ENCODE measurements around the gene PNLDC1.
"Not testable (repeated sequence)": the region's sequence is repeated elsewhere in the genome, so short reads cannot be mapped to it uniquely, and the experiment has no call there.

PNLDC1 gene

GRCh38 chr6:159790149-159790955, 9.7 kb upstream of the PNLDC1 start, which contains the start of gene MRPL18:
Gene MRPL18, plus strand, starts transcription at chr6:159790467. Its CDS starts 121 bp downstream, at chr6:159790588.
- no peaks in the 10 kb centered on the region for H3K9me2 ChIP-seq (replicated peaks; ENCODE audit: low read depth, low read length)
- no peaks in the 10 kb centered on the region for H3K9me3 ChIP-seq (ENCODE audit: insufficient read depth, low read depth, low read length)
- H2AFZ ChIP-seq (ENCODE audit: low read length): peak within 1 kb of the TSS; percentile 87
- H3K9ac ChIP-seq (ENCODE audit: low read depth, low read length, poor library complexity, severe bottlenecking): peak within 1 kb of the TSS; percentile 96
- peaks cover 84% of the 10 kb centered on the region for H3K79me2 ChIP-seq (ENCODE audit: insufficient read depth, low read length)
- peak within 1 kb of the TSS; percentile 99 for H3K4me2 ChIP-seq (ENCODE audit: low read depth, low read length, poor library complexity, severe bottlenecking)
- H3K4me1 ChIP-seq (ENCODE audit: insufficient read depth, low read length, poor library complexity, severe bottlenecking): peaks cover 48% of the 10 kb centered on the region
- peaks cover 73% of the 10 kb centered on the region for H4K20me1 ChIP-seq (ENCODE audit: insufficient read depth, low read length, poor library complexity, severe bottlenecking)
- H3K27me3 ChIP-seq (ENCODE audit: insufficient read depth, low read length, poor library complexity, severe bottlenecking): no peaks in the 10 kb centered on the region
- H3K4me3 ChIP-seq (ENCODE audit: low read length, poor library complexity, severe bottlenecking): peak within 1 kb of the TSS; percentile 97
- no peak for TF ChIP-seq CTCF (conservative IDR thresholded peaks at IDR 0.05; ENCODE audit: low read length)
- TF ChIP-seq EZH2phosphoT487 (IDR thresholded peaks at IDR 0.05; ENCODE audit: borderline replicate concordance): no peak
- peaks cover 24% of the 10 kb centered on the region for H3K36me3 ChIP-seq (ENCODE audit: insufficient read depth, low read length)
- no peaks in the 10 kb centered on the region for H3F3A ChIP-seq (ENCODE audit: low read depth)

GRCh38 chr6:159790956-159791598, 9.0 kb upstream of the PNLDC1 start:
- Histone ChIP-seq H3K4me1 (ENCODE audit: insufficient read depth, low read length, poor library complexity, severe bottlenecking) (peaks cover 41% of the 10 kb centered on the region), H3K9me2 (replicated peaks; ENCODE audit: low read depth, low read length) (no peaks in the 10 kb centered on the region), H3K9me3 (ENCODE audit: insufficient read depth, low read depth, low read length) (no peaks in the 10 kb centered on the region), H3F3A (ENCODE audit: low read depth) (no peaks in the 10 kb centered on the region), H3K4me2 (ENCODE audit: low read depth, low read length, poor library complexity, severe bottlenecking) (peak overlapping the region; percentile 99), H4K20me1 (ENCODE audit: insufficient read depth, low read length, poor library complexity, severe bottlenecking) (peaks cover 66% of the 10 kb centered on the region), H2AFZ (ENCODE audit: low read length) (peak overlapping the region; percentile 81), H3K27me3 (ENCODE audit: insufficient read depth, low read length, poor library complexity, severe bottlenecking) (no peaks in the 10 kb centered on the region), H3K79me2 (ENCODE audit: insufficient read depth, low read length) (peaks cover 81% of the 10 kb centered on the region), H3K36me3 (ENCODE audit: insufficient read depth, low read length) (peaks cover 17% of the 10 kb centered on the region), H3K4me3 (ENCODE audit: low read length, poor library complexity, severe bottlenecking) (peak overlapping the region; percentile 97), H3K9ac (ENCODE audit: low read depth, low read length, poor library complexity, severe bottlenecking) (peak overlapping the region; percentile 96)
- TF ChIP-seq CTCF (conservative IDR thresholded peaks at IDR 0.05; ENCODE audit: low read length): no peak
- no peak for TF ChIP-seq EZH2phosphoT487 (IDR thresholded peaks at IDR 0.05; ENCODE audit: borderline replicate concordance)

- not testable (repeated sequence) for H3K9me3 ChIP-seq (ENCODE audit: insufficient read depth, low read depth, low read length); H3F3A ChIP-seq (ENCODE audit: low read depth); H2AFZ ChIP-seq (ENCODE audit: low read length); H3K4me3 ChIP-seq (ENCODE audit: low read length, poor library complexity, severe bottlenecking); H3K4me2 ChIP-seq (ENCODE audit: low read depth, low read length, poor library complexity, severe bottlenecking); H3K9ac ChIP-seq (ENCODE audit: low read depth, low read length, poor library complexity, severe bottlenecking); H3K9me2 ChIP-seq (replicated peaks; ENCODE audit: low read depth, low read length); H3K27me3 ChIP-seq (ENCODE audit: insufficient read depth, low read length, poor library complexity, severe bottlenecking)
- Histone ChIP-seq H3K4me1 (ENCODE audit: insufficient read depth, low read length, poor library complexity, severe bottlenecking) (peaks cover 25% of the 10 kb centered on the region), H3K36me3 (ENCODE audit: insufficient read depth, low read length) (peaks cover 36% of the 10 kb centered on the region; the same call in 1 of the 2 replicates), H3K79me2 (ENCODE audit: insufficient read depth, low read length) (peaks cover 62% of the 10 kb centered on the region), H4K20me1 (ENCODE audit: insufficient read depth, low read length, poor library complexity, severe bottlenecking) (peaks cover 41% of the 10 kb centered on the region)
These were observed 5.1 kb upstream of the PNLDC1 start for GRCh38 chr6:159794976-159795375.

Measured in Loucy (cell line).